ENCODE measurements around the gene RNF141. TPM values are rescaled to one million over a fixed set of nuclear protein-coding genes. Genes with fewer than 3 reads are reported as not detected.

RNF141 gene
- total and polyA plus RNA-seq, 7 donors, result 13.1 to 30.3 (median 22.8) TPM

DNA sequence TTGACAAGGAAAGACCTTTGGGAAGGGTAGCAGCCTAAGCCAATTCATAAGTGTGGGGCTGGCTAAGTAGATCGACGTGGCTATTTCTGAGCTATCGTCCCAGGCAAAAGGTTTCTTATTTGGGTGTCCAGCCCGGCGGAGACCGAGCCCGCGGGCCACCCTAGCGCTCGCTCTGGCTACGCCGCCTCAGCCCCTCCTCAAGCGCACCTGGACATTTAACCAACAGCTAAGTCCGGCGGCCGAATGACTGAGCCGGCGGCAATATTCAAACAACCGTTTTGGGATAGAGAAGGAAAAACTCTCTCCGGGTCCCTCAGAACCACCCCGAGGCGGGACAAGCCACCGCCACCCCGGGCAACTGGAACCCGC, 457 bp downstream of the RNF141 start:
- peak overlapping the region; percentile 81 to 91 (median 88) for H3K27ac ChIP-seq
- H3K9me3 ChIP-seq, result no peaks in the 10 kb centered on the region
- intact Hi-C loops (cut with DNase I), result loop anchor here (2.0 to 5.0 kb wide), 2 partner anchors 133 to 194 kb away; no protein-coding TSS in a partner anchor
- peaks cover 0 to 14% (median 5%) of the 10 kb centered on the region in 4 donors for H3K4me1 ChIP-seq
- peak overlapping the region; percentile 64 to 93 (median 85) for H3K4me3 ChIP-seq
- DNase-seq, result peak; percentile 75
- no peaks in the 10 kb centered on the region for H3K27me3 ChIP-seq
- TF ChIP-seq POLR2A (IDR thresholded peaks at IDR 0.05) (no peak), EP300 (IDR thresholded peaks at IDR 0.05) (no peak), POLR2AphosphoS5 (IDR thresholded peaks at IDR 0.05) (no peak)
- TF ChIP-seq, protein P1, sequence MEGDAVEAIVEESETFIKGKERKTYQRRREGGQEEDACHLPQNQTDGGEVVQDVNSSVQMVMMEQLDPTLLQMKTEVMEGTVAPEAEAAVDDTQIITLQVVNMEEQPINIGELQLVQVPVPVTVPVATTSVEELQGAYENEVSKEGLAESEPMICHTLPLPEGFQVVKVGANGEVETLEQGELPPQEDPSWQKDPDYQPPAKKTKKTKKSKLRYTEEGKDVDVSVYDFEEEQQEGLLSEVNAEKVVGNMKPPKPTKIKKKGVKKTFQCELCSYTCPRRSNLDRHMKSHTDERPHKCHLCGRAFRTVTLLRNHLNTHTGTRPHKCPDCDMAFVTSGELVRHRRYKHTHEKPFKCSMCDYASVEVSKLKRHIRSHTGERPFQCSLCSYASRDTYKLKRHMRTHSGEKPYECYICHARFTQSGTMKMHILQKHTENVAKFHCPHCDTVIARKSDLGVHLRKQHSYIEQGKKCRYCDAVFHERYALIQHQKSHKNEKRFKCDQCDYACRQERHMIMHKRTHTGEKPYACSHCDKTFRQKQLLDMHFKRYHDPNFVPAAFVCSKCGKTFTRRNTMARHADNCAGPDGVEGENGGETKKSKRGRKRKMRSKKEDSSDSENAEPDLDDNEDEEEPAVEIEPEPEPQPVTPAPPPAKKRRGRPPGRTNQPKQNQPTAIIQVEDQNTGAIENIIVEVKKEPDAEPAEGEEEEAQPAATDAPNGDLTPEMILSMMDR (IDR thresholded peaks at IDR 0.05), result no peak
- no peaks in the 10 kb centered on the region for H3K36me3 ChIP-seq
- 0 to 1% methylated on average over 25 of the region's 25 CpGs for WGBS, 2 donors

DNA sequence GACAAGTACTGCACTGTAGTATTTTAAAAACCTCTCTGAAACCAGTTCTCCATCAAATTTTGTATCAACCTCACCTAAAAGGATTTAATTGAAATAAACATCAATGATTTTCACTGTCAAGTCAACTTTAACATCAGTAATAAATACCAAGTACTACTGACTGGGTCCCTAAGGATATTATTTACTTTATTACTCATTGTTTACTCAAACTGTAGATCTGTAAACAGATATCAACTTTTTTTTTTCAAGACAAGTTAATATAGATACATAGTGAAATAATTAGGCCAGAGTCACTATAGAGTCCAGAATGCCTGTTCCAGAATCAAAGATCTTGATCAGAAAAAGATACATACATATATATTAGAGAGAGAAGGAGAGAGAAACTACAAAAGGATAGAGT, 1.6 kb downstream of the RNF141 start:
- Histone ChIP-seq H3K9me3 (no peaks in the 10 kb centered on the region), H3K27me3 (no peaks in the 10 kb centered on the region), H3K36me3 (no peaks in the 10 kb centered on the region), H3K4me3 (no peak overlapping the region), H3K4me1 (peaks cover 0 to 14% (median 5%) of the 10 kb centered on the region in 4 donors), H3K27ac (no peak overlapping the region)
- TF ChIP-seq, protein P1 (IDR thresholded peaks at IDR 0.05), result no peak
- TF ChIP-seq POLR2A (IDR thresholded peaks at IDR 0.05) (no peak), EP300 (IDR thresholded peaks at IDR 0.05) (no peak), POLR2AphosphoS5 (IDR thresholded peaks at IDR 0.05) (no peak)
- no peak for DNase-seq
- intact Hi-C loops (cut with DNase I), result no loop called here

DNA sequence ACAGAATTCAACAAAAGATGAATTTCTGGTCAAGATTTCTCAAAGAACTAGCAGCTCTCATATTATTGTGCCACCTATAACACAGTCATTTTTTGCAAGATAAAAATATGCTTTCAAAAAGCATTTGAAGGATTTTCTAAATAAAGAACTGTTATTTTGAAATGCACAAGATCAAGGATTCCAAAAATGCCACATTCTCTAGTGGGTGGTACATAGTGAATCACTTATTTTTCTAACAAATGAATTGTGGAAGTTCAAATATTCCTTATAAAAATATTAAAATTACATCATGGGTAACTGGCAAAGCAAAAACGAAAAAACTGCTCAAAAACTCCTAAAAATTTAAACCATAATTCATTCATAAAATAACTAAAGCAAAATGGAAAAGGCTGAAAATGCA, 2.1 kb downstream of the RNF141 start:
- TF ChIP-seq EP300 (IDR thresholded peaks at IDR 0.05), result no peak
- TF ChIP-seq POLR2A (IDR thresholded peaks at IDR 0.05), result no peak
- TF ChIP-seq, protein P1 (IDR thresholded peaks at IDR 0.05), result no peak
- no peak for TF ChIP-seq POLR2AphosphoS5 (IDR thresholded peaks at IDR 0.05)
- intact Hi-C loops (cut with DNase I), result no loop called here
- 73 to 78% methylated on average over 1 of the region's 1 CpG for WGBS, 2 donors
- no peaks in the 10 kb centered on the region for H3K9me3 ChIP-seq
- H3K4me3 ChIP-seq, result no peak overlapping the region
- no peak for DNase-seq
- H3K27me3 ChIP-seq, result no peaks in the 10 kb centered on the region
- H3K36me3 ChIP-seq, result peaks cover 0 to 3% (median 0%) of the 10 kb centered on the region in 4 donors
- no peak overlapping the region for H3K27ac ChIP-seq
- peaks cover 0 to 14% (median 5%) of the 10 kb centered on the region in 4 donors for H3K4me1 ChIP-seq

DNA sequence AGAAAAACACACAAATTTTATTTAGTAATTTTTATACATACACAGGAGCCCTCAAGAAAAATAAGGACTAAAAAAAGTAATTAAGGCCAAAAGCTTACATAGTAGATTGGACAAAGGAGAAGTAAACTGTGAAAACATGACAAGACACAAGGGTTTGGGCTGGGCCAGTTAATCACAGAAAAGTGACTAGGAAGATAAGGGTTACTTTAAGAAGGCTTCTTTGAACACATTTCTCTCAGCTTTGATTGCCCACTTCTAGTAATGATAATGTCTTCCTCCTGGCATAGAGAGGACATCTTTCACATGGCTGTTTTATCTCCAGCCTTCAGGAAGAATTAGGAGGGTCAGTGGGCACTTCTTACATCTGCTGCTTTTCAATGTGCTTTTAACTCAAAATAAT, 3.4 kb downstream of the RNF141 start:
- H3K27me3 ChIP-seq, result no peaks in the 10 kb centered on the region
- intact Hi-C loops (cut with DNase I), result no loop called here
- H3K4me3 ChIP-seq, result no peak overlapping the region
- H3K27ac ChIP-seq, result no peak overlapping the region
- no peaks in the 10 kb centered on the region for H3K9me3 ChIP-seq
- peaks cover 0 to 16% (median 2%) of the 10 kb centered on the region in 4 donors for H3K36me3 ChIP-seq
- no peak for TF ChIP-seq POLR2AphosphoS5 (IDR thresholded peaks at IDR 0.05)
- TF ChIP-seq EP300 (IDR thresholded peaks at IDR 0.05), result no peak
- TF ChIP-seq, protein P1 (IDR thresholded peaks at IDR 0.05), result no peak
- DNase-seq, result no peak
- peaks cover 0 to 14% (median 5%) of the 10 kb centered on the region in 4 donors for H3K4me1 ChIP-seq

DNA sequence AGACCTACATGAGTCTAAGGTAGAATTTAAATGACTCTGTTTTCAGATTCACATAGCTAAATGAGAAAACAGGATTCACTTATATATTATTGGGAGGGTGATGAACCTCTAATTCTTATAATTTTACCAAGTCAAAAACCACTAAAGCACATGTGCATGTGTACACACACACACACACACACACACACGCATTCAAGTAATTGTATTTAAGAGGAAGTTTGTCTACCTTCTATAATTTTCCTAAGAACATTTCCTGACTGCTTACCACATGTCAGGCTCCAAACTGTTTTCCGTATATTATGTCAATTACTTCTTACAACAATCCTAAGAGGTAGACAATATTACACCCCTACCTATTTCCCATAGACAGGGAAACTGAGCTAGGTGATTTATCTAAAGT, 6.7 kb downstream of the RNF141 start:
- TF ChIP-seq POLR2A (IDR thresholded peaks at IDR 0.05), result no peak
- no peak for TF ChIP-seq POLR2AphosphoS5 (IDR thresholded peaks at IDR 0.05)
- TF ChIP-seq EP300 (IDR thresholded peaks at IDR 0.05), result no peak
- TF ChIP-seq, protein P1 (IDR thresholded peaks at IDR 0.05), result no peak
- Histone ChIP-seq H3K27me3 (no peaks in the 10 kb centered on the region), H3K27ac (no peak overlapping the region), H3K9me3 (no peaks in the 10 kb centered on the region), H3K4me3 (no peak overlapping the region), H3K4me1 (peaks cover 0 to 1% (median 0%) of the 10 kb centered on the region in 4 donors), H3K36me3 (peaks cover 0 to 44% (median 8%) of the 10 kb centered on the region in 4 donors)
- no peak for DNase-seq
- WGBS, 2 donors, result 58 to 63% methylated on average over 2 of the region's 2 CpGs
- intact Hi-C loops (cut with DNase I), result no loop called here

Measured in sigmoid colon (tissue), 7 donors.